ENCODE results near the gene ETV3L. TPM values are rescaled to one million over a fixed set of nuclear protein-coding genes. Genes with fewer than 3 reads are reported as not detected.
A peak's percentile ranks its signal among the peaks of the same experiment; 100 is the strongest.

ETV3L gene
- total and polyA plus RNA-seq, 4 experiments from 2014 or later, result not detected

DNA sequence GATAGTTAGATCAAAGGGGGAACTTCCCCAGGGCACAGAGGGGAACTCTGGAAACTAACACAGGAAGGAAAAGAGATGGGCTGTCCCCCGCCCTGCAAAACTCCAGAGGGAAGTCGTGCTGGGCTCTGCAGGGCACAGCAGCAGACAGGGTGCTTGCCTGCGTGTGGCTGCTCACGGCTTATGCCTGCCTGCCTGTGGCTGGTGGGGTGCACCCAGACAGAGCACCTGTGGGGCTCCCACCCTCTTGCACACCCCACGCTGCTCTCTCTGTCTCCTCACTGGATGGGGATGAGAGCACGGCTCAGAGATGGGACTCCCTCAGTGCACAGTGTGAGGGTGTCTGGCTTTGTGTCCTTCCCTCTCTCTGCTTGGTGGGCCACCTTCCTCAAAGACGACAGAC, 13.5 kb upstream of the ETV3L start:
- no peaks in the 10 kb centered on the region for H3K36me3 ChIP-seq (ENCODE audit: insufficient read depth, low read length)
- CTCF ChIA-PET (ENCODE audit: partially characterized antibody), result no interaction called here
- peaks cover 3% of the 10 kb centered on the region for H3K27me3 ChIP-seq (ENCODE audit: insufficient read depth, low read length)
- no peak overlapping the region for H3K4me3 ChIP-seq (ENCODE audit: low read length in 2 of 2)
- Mint-ChIP-seq H3K9me3 (no peaks in the 10 kb centered on the region), H3K27ac (no peak overlapping the region), H3K27me3 (peaks cover 4 to 7% of the 10 kb centered on the region in 2 donors), H3K4me3 (no peak overlapping the region), H3K36me3 (no peaks in the 10 kb centered on the region), H3K4me1 (peaks cover 2 to 9% (median 5%) of the 10 kb centered on the region in 4 donors)
- H3K27ac ChIP-seq (ENCODE audit: low read depth, low read length), result no peak overlapping the region
- intact Hi-C loops (cut with micrococcal nuclease), result no loop called here
- no peak for DNase-seq
- POLR2A ChIA-PET (ENCODE audit: partially characterized antibody), result no interaction called here
- H3K9me3 ChIP-seq (ENCODE audit: control insufficient read depth in 1 of 2, low read length in 2 of 2), result no peaks in the 10 kb centered on the region
- H3K4me1 ChIP-seq (ENCODE audit: insufficient read depth, low read length), result peaks cover 5% of the 10 kb centered on the region

DNA sequence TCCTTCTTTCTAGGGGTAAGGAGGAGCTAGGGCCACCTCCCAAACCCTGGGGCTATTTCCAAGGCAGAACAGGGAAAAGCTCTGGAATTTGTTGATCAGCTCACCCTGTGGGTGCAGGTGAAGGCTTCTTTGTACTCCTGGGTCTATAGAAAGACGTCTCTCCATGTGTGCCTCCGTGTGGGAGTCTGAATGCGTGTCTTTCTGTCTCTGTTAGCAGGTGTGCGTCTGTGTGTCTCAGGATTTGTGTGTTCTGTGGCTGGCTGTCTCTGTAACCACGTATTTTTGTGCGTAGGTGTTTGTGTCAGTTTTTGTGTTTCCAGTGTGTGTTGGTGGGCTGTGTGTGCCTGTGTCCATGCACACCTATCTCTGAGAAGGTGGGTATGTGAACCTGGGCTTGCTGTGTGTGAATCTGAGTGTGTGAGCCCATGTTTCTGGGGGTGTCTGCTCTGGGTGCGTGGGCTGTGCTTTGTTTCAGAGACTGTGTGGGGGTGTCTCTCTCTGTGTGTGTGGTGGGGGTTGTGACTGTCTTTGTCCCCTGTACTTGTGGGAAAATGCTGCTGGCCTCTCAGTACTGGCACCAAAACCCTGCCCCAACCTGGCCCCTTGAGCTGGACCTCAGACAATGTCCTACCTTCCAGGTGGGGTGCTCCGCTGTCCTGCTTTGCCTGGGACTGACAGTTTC, 12.7 kb upstream of the ETV3L start:
- Histone ChIP-seq H3K36me3 (ENCODE audit: insufficient read depth, low read length) (no peaks in the 10 kb centered on the region), H3K4me3 (ENCODE audit: low read length in 2 of 2) (no peak overlapping the region), H3K27ac (ENCODE audit: low read depth, low read length) (no peak overlapping the region), H3K9me3 (ENCODE audit: control insufficient read depth in 1 of 2, low read length in 2 of 2) (no peaks in the 10 kb centered on the region), H3K27me3 (ENCODE audit: insufficient read depth, low read length) (peaks cover 8% of the 10 kb centered on the region), H3K4me1 (ENCODE audit: insufficient read depth, low read length) (peaks cover 2% of the 10 kb centered on the region)
- Mint-ChIP-seq H3K36me3 (no peaks in the 10 kb centered on the region), H3K27ac (peak overlapping the region in 4 of 7 donors; percentile 7 to 80 (median 74)), H3K4me1 (peaks cover 2 to 7% (median 4%) of the 10 kb centered on the region in 4 donors), H3K9me3 (no peaks in the 10 kb centered on the region), H3K4me3 (no peak overlapping the region), H3K27me3 (peaks cover 9 to 10% of the 10 kb centered on the region in 2 donors)
- intact Hi-C loops (cut with micrococcal nuclease), result no loop called here
- no peak for DNase-seq
- POLR2A ChIA-PET (ENCODE audit: partially characterized antibody), result no interaction called here
- CTCF ChIA-PET (ENCODE audit: partially characterized antibody), result no interaction called here

- Histone ChIP-seq H3K4me3 (ENCODE audit: low read length in 2 of 2) (no peak overlapping the region), H3K4me1 (ENCODE audit: insufficient read depth, low read length) (no peaks in the 10 kb centered on the region), H3K27ac (ENCODE audit: low read depth, low read length) (no peak overlapping the region), H3K36me3 (ENCODE audit: insufficient read depth, low read length) (no peaks in the 10 kb centered on the region), H3K27me3 (ENCODE audit: insufficient read depth, low read length) (peaks cover 10% of the 10 kb centered on the region), H3K9me3 (ENCODE audit: control insufficient read depth in 1 of 2, low read length in 2 of 2) (no peaks in the 10 kb centered on the region)
- ChIA-PET CTCF (ENCODE audit: partially characterized antibody) (no interaction called here), POLR2A (ENCODE audit: partially characterized antibody) (no interaction called here)
- intact Hi-C loops (cut with micrococcal nuclease), result no loop called here
- H3K27me3 Mint-ChIP-seq, result peaks cover 10 to 13% of the 10 kb centered on the region in 2 donors
- H3K36me3 Mint-ChIP-seq, result no peaks in the 10 kb centered on the region
- DNase-seq, result no peak
- H3K4me1 Mint-ChIP-seq, result peaks cover 0 to 5% (median under 1%) of the 10 kb centered on the region in 4 donors
- peak overlapping the region in 1 of 7 donors; percentile 59 for H3K27ac Mint-ChIP-seq
- H3K9me3 Mint-ChIP-seq, result no peaks in the 10 kb centered on the region
- H3K4me3 Mint-ChIP-seq, result no peak overlapping the region
Observed at GRCh38 chr1:157111396-157112165, 12.0 kb upstream of the ETV3L start.

- H3K4me1 Mint-ChIP-seq, result peaks cover 0 to 9% (median 2%) of the 10 kb centered on the region in 4 donors
- no peaks in the 10 kb centered on the region for H3K9me3 Mint-ChIP-seq
- intact Hi-C loops (cut with micrococcal nuclease), result no loop called here
- H3K4me3 ChIP-seq (ENCODE audit: low read length in 2 of 2), result no peak overlapping the region
- no peaks in the 10 kb centered on the region for H3K4me1 ChIP-seq (ENCODE audit: insufficient read depth, low read length)
- ChIA-PET POLR2A (ENCODE audit: partially characterized antibody) (no interaction called here), CTCF (ENCODE audit: partially characterized antibody) (interaction anchor here (1.1 to 1.3 kb wide), 3 partner anchors 13 to 46 kb away, joined by 3 to 5 read pairs (median 4); no protein-coding TSS in a partner anchor)
- H3K27me3 Mint-ChIP-seq, result peaks cover 17% of the 10 kb centered on the region in 2 donors
- peaks cover 17% of the 10 kb centered on the region for H3K27me3 ChIP-seq (ENCODE audit: insufficient read depth, low read length)
- no peaks in the 10 kb centered on the region for H3K36me3 ChIP-seq (ENCODE audit: insufficient read depth, low read length)
- no peak for DNase-seq
- H3K27ac Mint-ChIP-seq, result no peak overlapping the region
- no peak overlapping the region for H3K4me3 Mint-ChIP-seq
- H3K9me3 ChIP-seq (ENCODE audit: control insufficient read depth in 1 of 2, low read length in 2 of 2), result no peaks in the 10 kb centered on the region
- H3K36me3 Mint-ChIP-seq, result no peaks in the 10 kb centered on the region
- no peak overlapping the region for H3K27ac ChIP-seq (ENCODE audit: low read depth, low read length)
Observed at GRCh38 chr1:157110686-157111085, 11.1 kb upstream of the ETV3L start.

DNA sequence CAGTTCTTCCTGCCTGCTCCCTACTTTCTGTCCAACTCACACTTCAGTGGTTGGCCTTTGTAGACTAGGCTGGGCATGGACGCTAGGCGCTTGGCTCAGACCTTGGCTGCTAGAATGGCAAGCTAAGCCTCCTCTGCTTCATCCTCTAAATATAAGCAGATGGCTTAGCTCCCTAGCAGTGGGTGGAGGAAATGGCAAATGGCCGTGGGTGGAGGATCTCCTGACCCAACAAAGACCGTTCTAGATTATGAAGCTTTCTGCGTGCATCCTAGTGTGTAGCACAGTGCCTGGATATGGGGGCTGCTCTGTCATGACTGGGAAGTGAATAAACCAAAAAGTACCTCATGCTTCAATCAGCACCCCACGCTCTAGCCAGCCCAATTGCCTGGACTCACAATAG, 10.4 kb upstream of the ETV3L start:
- POLR2A ChIA-PET (ENCODE audit: partially characterized antibody), result no interaction called here
- Mint-ChIP-seq H3K36me3 (no peaks in the 10 kb centered on the region), H3K4me3 (no peak overlapping the region)

GRCh38 chr1:157108448-157108847, 8.8 kb upstream of the ETV3L start:
- H3K27ac ChIP-seq (ENCODE audit: low read depth, low read length), result no peak overlapping the region
- no peaks in the 10 kb centered on the region for H3K9me3 Mint-ChIP-seq
- H3K27ac Mint-ChIP-seq, result no peak overlapping the region
- peaks cover 0 to 9% (median 2%) of the 10 kb centered on the region in 4 donors for H3K4me1 Mint-ChIP-seq
- no peaks in the 10 kb centered on the region for H3K36me3 ChIP-seq (ENCODE audit: insufficient read depth, low read length)
- H3K27me3 Mint-ChIP-seq, result peaks cover 17 to 19% of the 10 kb centered on the region in 2 donors
- H3K4me1 ChIP-seq (ENCODE audit: insufficient read depth, low read length), result no peaks in the 10 kb centered on the region
- no peaks in the 10 kb centered on the region for H3K9me3 ChIP-seq (ENCODE audit: control insufficient read depth in 1 of 2, low read length in 2 of 2)
- no peak overlapping the region for H3K4me3 ChIP-seq (ENCODE audit: low read length in 2 of 2)
- H3K36me3 Mint-ChIP-seq, result no peaks in the 10 kb centered on the region
- CTCF ChIA-PET (ENCODE audit: partially characterized antibody), result no interaction called here
- DNase-seq, result no peak
- H3K4me3 Mint-ChIP-seq, result no peak overlapping the region
- POLR2A ChIA-PET (ENCODE audit: partially characterized antibody), result no interaction called here
- peaks cover 17% of the 10 kb centered on the region for H3K27me3 ChIP-seq (ENCODE audit: insufficient read depth, low read length)
- intact Hi-C loops (cut with micrococcal nuclease), result no loop called here

More for the DNA sequence above, 10.4 kb upstream of the ETV3L start:
- Mint-ChIP-seq H3K4me1 (peaks cover 0 to 9% (median 2%) of the 10 kb centered on the region in 4 donors), H3K27ac (no peak overlapping the region), H3K27me3 (peaks cover 17% of the 10 kb centered on the region in 2 donors), H3K9me3 (no peaks in the 10 kb centered on the region)
- Histone ChIP-seq H3K9me3 (ENCODE audit: control insufficient read depth in 1 of 2, low read length in 2 of 2) (no peaks in the 10 kb centered on the region), H3K27ac (ENCODE audit: low read depth, low read length) (no peak overlapping the region), H3K4me1 (ENCODE audit: insufficient read depth, low read length) (no peaks in the 10 kb centered on the region), H3K27me3 (ENCODE audit: insufficient read depth, low read length) (peaks cover 17% of the 10 kb centered on the region), H3K4me3 (ENCODE audit: low read length in 2 of 2) (no peak overlapping the region), H3K36me3 (ENCODE audit: insufficient read depth, low read length) (no peaks in the 10 kb centered on the region)
- DNase-seq, result no peak
- CTCF ChIA-PET (ENCODE audit: partially characterized antibody), result interaction anchor here (1.1 to 1.3 kb wide), 3 partner anchors 12 to 46 kb away, joined by 3 to 5 read pairs (median 4); no protein-coding TSS in a partner anchor
- intact Hi-C loops (cut with micrococcal nuclease), result no loop called here

- Mint-ChIP-seq H3K27me3 (peaks cover 16 to 18% of the 10 kb centered on the region in 2 donors), H3K27ac (no peak overlapping the region), H3K4me3 (no peak overlapping the region), H3K4me1 (peaks cover 0 to 7% (median 2%) of the 10 kb centered on the region in 4 donors), H3K36me3 (no peaks in the 10 kb centered on the region), H3K9me3 (no peaks in the 10 kb centered on the region)
- no peak overlapping the region for H3K27ac ChIP-seq (ENCODE audit: low read depth, low read length)
- POLR2A ChIA-PET (ENCODE audit: partially characterized antibody), result no interaction called here
- CTCF ChIA-PET (ENCODE audit: partially characterized antibody), result interaction anchor here (2.3 kb wide), 1 partner anchor 17 kb away, joined by 11 read pairs; no protein-coding TSS in a partner anchor
- peaks cover 17% of the 10 kb centered on the region for H3K27me3 ChIP-seq (ENCODE audit: insufficient read depth, low read length)
- no peak for DNase-seq
- H3K36me3 ChIP-seq (ENCODE audit: insufficient read depth, low read length), result no peaks in the 10 kb centered on the region
- no peak overlapping the region for H3K4me3 ChIP-seq (ENCODE audit: low read length in 2 of 2)
- H3K9me3 ChIP-seq (ENCODE audit: control insufficient read depth in 1 of 2, low read length in 2 of 2), result no peaks in the 10 kb centered on the region
- no peaks in the 10 kb centered on the region for H3K4me1 ChIP-seq (ENCODE audit: insufficient read depth, low read length)
- intact Hi-C loops (cut with micrococcal nuclease), result no loop called here
Observed at GRCh38 chr1:157107702-157108101, 8.1 kb upstream of the ETV3L start.
